HepG2 (cell line): Measurements from ENCODE around the gene BPHL. TPM values are rescaled to one million over a fixed set of nuclear protein-coding genes. Genes with fewer than 3 reads are reported as not detected.

ENCODE experiments used
- BRF2 ChIP-seq: sonication (generic); formaldehyde crosslinking; IDR thresholded peaks from 2 replicates; pipeline ENCODE4 v1.8.1; 2022; ENCODE audit warnings: mild to moderate bottlenecking, missing genetic modification reagents
- HOXA9 ChIP-seq: sonication (generic); formaldehyde crosslinking; IDR thresholded peaks from 2 replicates; pipeline ENCODE4 v1.8.1; 2022; ENCODE audit warnings: missing genetic modification reagents, mild to moderate bottlenecking, moderate library complexity, borderline replicate concordance
- SKI ChIP-seq: fragments of 450-650 bp; IDR thresholded peaks from one replicate; pipeline ENCODE4 v1.6.1; 2018; ENCODE audit warnings: mild to moderate bottlenecking; ENCODE audit not compliant: partially characterized antibody
- ZBTB3 ChIP-seq: sonication (generic); formaldehyde crosslinking; IDR thresholded peaks from 2 replicates; pipeline ENCODE4 v1.4.0; 2020; ENCODE audit warnings: low read depth, mild to moderate bottlenecking, moderate library complexity, missing genetic modification reagents, borderline replicate concordance
- ZBTB40 ChIP-seq, 2 experiments: fragments of 450-650 bp in 1 of 2; sonication (generic) in 1 of 2; formaldehyde crosslinking in 1 of 2; IDR thresholded peaks; 2 replicates each; pipeline versions ENCODE4 v1.6.1 to v1.8.0; 2016 to 2022; ENCODE audit warnings: antibody characterized with exemption in 1 of 2, mild to moderate bottlenecking in 1 of 2, missing genetic modification reagents in 1 of 2
- ZNF142 ChIP-seq: sonication (generic); formaldehyde crosslinking; IDR thresholded peaks from 2 replicates; pipeline ENCODE4 v1.4.0; 2020; ENCODE audit warnings: missing genetic modification reagents
- ZNF331 ChIP-seq: sonication (generic); formaldehyde crosslinking; IDR thresholded peaks from 2 replicates; pipeline ENCODE4 v1.4.0; 2020; ENCODE audit warnings: missing genetic modification reagents
- ZNF547 ChIP-seq: sonication (generic); formaldehyde crosslinking; IDR thresholded peaks from 2 replicates; pipeline ENCODE4 v1.5.1; 2020; ENCODE audit warnings: mild to moderate bottlenecking, missing genetic modification reagents
- ZNF75D ChIP-seq: sonication (generic); formaldehyde crosslinking; IDR thresholded peaks from 2 replicates; pipeline ENCODE4 v1.8.1; 2023; ENCODE audit warnings: missing genetic modification reagents, mild to moderate bottlenecking, borderline replicate concordance
- polyA plus RNA-seq, 8 experiments: library from polyadenylated mRNA; depleted of rRNA in 3 of 8; stranded (reverse) in 7 of 8; unstranded in 1 of 8; fragments of >200 nt; fragmentation: Illumina TruSeq in 4 of 8; extraction: Trizol in 4 of 8; gene quantifications; 2 replicates each; pipeline versions ENCODE4 v1.2.1 to v1.2.3, GENCODE V29; 2011 to 2016; ENCODE audit warnings: low read depth in 4 of 8, missing spikeins in 1 of 8, mixed read lengths in 1 of 8; ENCODE audit not compliant: insufficient read depth in 1 of 8
- total RNA-seq, 5 experiments: library from RNA; depleted of rRNA; stranded (reverse); fragments of >200 nt; fragmentation: Illumina TruSeq; extraction: Trizol; gene quantifications; 2 replicates each; pipeline ENCODE4 v1.2.3, GENCODE V29; 2016; ENCODE audit warnings: low read depth in 1 of 5

The BPHL gene
- total and polyA plus RNA-seq, 2 of the 13 experiments (the other 11 are each of a cell fraction or from before 2014, with no cell fraction given) = 37.8 to 39.5 TPM

GRCh38 chr6:3139090-3139903 lies 20.8 kb downstream of the BPHL start (continued):
- peak; percentile 83; the same call in 1 of the 2 replicates for TF ChIP-seq ZNF547 (CRISPR knock-in tag)
- TF ChIP-seq BRF2 (CRISPR knock-in tag) = no peak
- TF ChIP-seq ZNF331 = peak; percentile 94
- TF ChIP-seq ZBTB3 (CRISPR knock-in tag) = no peak
- peak; percentile 65 for TF ChIP-seq SKI
- TF ChIP-seq ZNF75D (CRISPR knock-in tag) = no peak
- peak; percentile 52; the same call in 1 of the 2 replicates for TF ChIP-seq ZNF142 (CRISPR knock-in tag)
- TF ChIP-seq HOXA9 (CRISPR knock-in tag) = no peak
- no peak for TF ChIP-seq ZBTB40 (IDR thresholded peaks at IDR 0.05)
- peak; percentile 62 for TF ChIP-seq ZBTB40 (CRISPR knock-in tag; IDR thresholded peaks at IDR 0.05)
